T-cell (primary cell): ENCODE data around the gene LRRFIP1. TPM values are rescaled to one million over a fixed set of nuclear protein-coding genes. Genes with fewer than 3 reads are reported as not detected.

Source experiments
- ATAC-seq, 4 experiments: fragments of 200-7000 bp in 3 of 4; fragments of 150-1000 bp in 1 of 4; cut with Tn5 transposase; replicated peaks in 1 of 4; 1 replicate in 3 of 4; 2 replicates in 1 of 4; pipeline ENCODE4 v1.10.0; 2021; ENCODE audit warnings: moderate library complexity in 3 of 4, mild to moderate bottlenecking in 2 of 4, moderate number of reproducible peaks in 1 of 4
- CTCF ChIA-PET, 2 donors: fragments of 300-600 bp; sonication (Branson Sonifier 250); formaldehyde crosslinking; loops; one replicate each; lab custom pipeline; 2022; ENCODE audit warnings: antibody characterized with exemption in 2 of 2; lab: Charles Lee
- POLR2A ChIA-PET, 2 donors: fragments of 300-600 bp; sonication (Branson Sonifier 250); formaldehyde crosslinking; loops; one replicate each; lab custom pipeline; 2022; ENCODE audit warnings: antibody characterized with exemption in 2 of 2; lab: Charles Lee
- DNase-seq, 35 experiments: peaks; one replicate each; pipeline versions ENCODE4 v3.0.0 to v3.0.0-alpha.2; 2013 to 2023
- H3K27ac ChIP-seq: one replicate; pipeline ENCODE4 v1.5.1; 2013; ENCODE audit warnings: low read length
- H3K27me3 ChIP-seq, 2 experiments: replicated peaks in 1 of 2; 1 replicate in 1 of 2; 2 replicates in 1 of 2; pipeline versions ENCODE4 v1.6.1 to v1.7.0; 2013; ENCODE audit warnings: low read length in 1 of 2, mixed read lengths in 1 of 2; ENCODE audit not compliant: control insufficient read depth in 2 of 2, insufficient read depth in 2 of 2; ENCODE audit errors: extremely low read depth in 1 of 2
- H3K36me3 ChIP-seq, 2 donors: 1 replicate in 1 of 2; 2 replicates in 1 of 2; pipeline versions ENCODE4 v1.6.1 to v1.7.0; 2013; ENCODE audit warnings: low read length in 1 of 2; ENCODE audit not compliant: control insufficient read depth in 2 of 2, insufficient read depth in 1 of 2; ENCODE audit errors: extremely low read depth in 1 of 2
- H3K4me1 ChIP-seq, 2 experiments: 1 replicate in 1 of 2; 2 replicates in 1 of 2; pipeline versions ENCODE4 v1.6.1 to v1.7.0; 2013; ENCODE audit warnings: low read length in 2 of 2, mixed read lengths in 1 of 2; ENCODE audit not compliant: insufficient read depth in 2 of 2, control insufficient read depth in 1 of 2; ENCODE audit errors: extremely low read depth in 1 of 2
- H3K4me3 ChIP-seq, 2 donors: 1 replicate in 1 of 2; 2 replicates in 1 of 2; pipeline versions ENCODE4 v1.5.1 to v1.7.0; 2013; ENCODE audit warnings: mild to moderate bottlenecking in 2 of 2, low read length in 1 of 2, moderate library complexity in 1 of 2; ENCODE audit not compliant: control insufficient read depth in 1 of 2; ENCODE audit errors: extremely low read depth in 1 of 2
- H3K9me3 ChIP-seq: 2 replicates; pipeline ENCODE4 v1.7.0; 2013
- H3K27ac Mint-ChIP-seq, 2 donors: one replicate each; pipeline ENCODE4 v1.8.0; 2020 to 2021; ENCODE audit warnings: mild to moderate bottlenecking in 2 of 2, mixed read lengths in 2 of 2
- H3K27me3 Mint-ChIP-seq, 2 donors: one replicate each; pipeline ENCODE4 v1.8.0; 2021 to 2022; ENCODE audit warnings: mixed read lengths in 2 of 2
- H3K36me3 Mint-ChIP-seq: one replicate; pipeline ENCODE4 v1.8.0; 2021; ENCODE audit warnings: mixed read lengths
- H3K4me1 Mint-ChIP-seq, 3 donors: one replicate each; pipeline ENCODE4 v1.8.0; 2020 to 2022; ENCODE audit warnings: mixed read lengths in 3 of 3, mild to moderate bottlenecking in 1 of 3
- H3K4me3 Mint-ChIP-seq, 3 donors: one replicate each; pipeline ENCODE4 v1.8.0; 2020 to 2022; ENCODE audit warnings: mild to moderate bottlenecking in 3 of 3, mixed read lengths in 3 of 3, moderate library complexity in 3 of 3
- H3K9me3 Mint-ChIP-seq, 3 donors: one replicate each; pipeline ENCODE4 v1.8.0; 2020 to 2022; ENCODE audit warnings: mixed read lengths in 3 of 3
- WGBS: methylation state at CpG from one replicate; pipeline ENCODE4 v1.1.5; 2013; ENCODE audit warnings: missing lambda C conversion rate; ENCODE audit not compliant: insufficient coverage; 5-methylcytosine and 5-hydroxymethylcytosine counted together
- total RNA-seq, 35 experiments: library from RNA in 6 of 35; stranded (reverse) in 6 of 35; fragments of 120-200 nt in 1 of 35; gene quantifications; one replicate each; pipeline versions ENCODE4 v1.2.1 to v1.2.4 and lab custom pipeline; 2013 to 2026

The LRRFIP1 gene
- total RNA-seq, 5 donors from 2014 or later (not counting 1 experiment from before 2014, with no cell fraction given), result 105 to 170 (median 128) TPM

- peak overlapping the region in 1 of 2 donors; percentile 82 for H3K27ac Mint-ChIP-seq
These were observed 106.4 kb downstream of the LRRFIP1 start for GRCh38 chr2:237733677-237734300.

GRCh38 chr2:237734905-237735623 is 107.7 kb downstream of the LRRFIP1 start:
- Mint-ChIP-seq H3K27me3 (no peaks in the 10 kb centered on the region), H3K27ac (peak overlapping the region in 1 of 2 donors; percentile 58), H3K9me3 (no peaks in the 10 kb centered on the region), H3K36me3 (peaks cover 24% of the 10 kb centered on the region), H3K4me1 (peaks cover 53 to 69% (median 63%) of the 10 kb centered on the region in 3 donors), H3K4me3 (no peak overlapping the region)
- Histone ChIP-seq H3K36me3 (peaks cover 9 to 46% of the 10 kb centered on the region in 2 donors), H3K4me1 (peaks cover 0 to 38% of the 10 kb centered on the region in 2 experiments), H3K4me3 (no peak overlapping the region), H3K27ac (no peak overlapping the region), H3K27me3 (no peaks in the 10 kb centered on the region), H3K9me3 (no peaks in the 10 kb centered on the region)
- ChIA-PET POLR2A (interaction anchor here (0.6 to 1.0 kb wide), 2 partner anchors 38 to 102 kb away, joined by 3 read pairs; no protein-coding TSS in a partner anchor), CTCF (interaction anchor here (0.7 to 2.2 kb wide), 3 partner anchors 10 to 111 kb away, joined by 5 to 7 read pairs (median 6); no protein-coding TSS in a partner anchor)
- DNase-seq (no peak), ATAC-seq (no peak)
- WGBS, result 91% methylated on average over 20 of the region's 25 CpGs

More at GRCh38 chr2:237733677-237734300, 106.4 kb downstream of the LRRFIP1 start:
- peaks cover 24% of the 10 kb centered on the region for H3K36me3 Mint-ChIP-seq
- no peak overlapping the region for H3K4me3 Mint-ChIP-seq
- H3K27me3 Mint-ChIP-seq, result no peaks in the 10 kb centered on the region
- WGBS, result 100% methylated on average over 1 of the region's 13 CpGs
- ChIA-PET CTCF (interaction anchor here (0.6 to 2.2 kb wide), 6 partner anchors 12 to 221 kb away, joined by 3 to 12 read pairs (median 6); no protein-coding TSS in a partner anchor), POLR2A (interaction anchor here (0.6 to 1.3 kb wide), 4 partner anchors 20 to 60 kb away, joined by 3 to 4 read pairs (median 3); no protein-coding TSS in a partner anchor)
- DNase-seq (no peak), ATAC-seq (no peak)
- peaks cover 56 to 72% (median 62%) of the 10 kb centered on the region in 3 donors for H3K4me1 Mint-ChIP-seq
- Histone ChIP-seq H3K27me3 (no peaks in the 10 kb centered on the region), H3K4me3 (no peak overlapping the region), H3K4me1 (peaks cover 0 to 40% of the 10 kb centered on the region in 2 experiments), H3K36me3 (peaks cover 7 to 41% of the 10 kb centered on the region in 2 donors), H3K27ac (no peak overlapping the region), H3K9me3 (no peaks in the 10 kb centered on the region)
- H3K9me3 Mint-ChIP-seq, result no peaks in the 10 kb centered on the region

- DNase-seq (no peak), ATAC-seq (no peak)
- Histone ChIP-seq H3K4me1 (peaks cover 0 to 39% of the 10 kb centered on the region in 2 experiments), H3K27ac (no peak overlapping the region), H3K4me3 (no peak overlapping the region), H3K27me3 (no peaks in the 10 kb centered on the region), H3K36me3 (peaks cover 10 to 47% of the 10 kb centered on the region in 2 donors), H3K9me3 (no peaks in the 10 kb centered on the region)
- CTCF ChIA-PET, result interaction anchor here in 1 of 2 donors (1.0 kb wide), 1 partner anchor 10 kb away, joined by 4 read pairs; no protein-coding TSS in a partner anchor
- POLR2A ChIA-PET, result interaction anchor here in 1 of 2 donors (0.6 kb wide), 1 partner anchor 102 kb away, joined by 3 read pairs; no protein-coding TSS in a partner anchor
- no peaks in the 10 kb centered on the region for H3K27me3 Mint-ChIP-seq
- H3K9me3 Mint-ChIP-seq, result no peaks in the 10 kb centered on the region
- 100% methylated on average over 1 of the region's 8 CpGs for WGBS
- no peak overlapping the region for H3K4me3 Mint-ChIP-seq
- peaks cover 48 to 69% (median 62%) of the 10 kb centered on the region in 3 donors for H3K4me1 Mint-ChIP-seq
- H3K27ac Mint-ChIP-seq, result peak overlapping the region in 1 of 2 donors; percentile 4
- peaks cover 21% of the 10 kb centered on the region for H3K36me3 Mint-ChIP-seq
These were observed 108.4 kb downstream of the LRRFIP1 start for GRCh38 chr2:237735798-237736197.

- H3K27ac ChIP-seq, result no peak overlapping the region
- Mint-ChIP-seq H3K36me3 (peaks cover 16% of the 10 kb centered on the region), H3K27ac (peak overlapping the region; percentile 23 to 44), H3K4me1 (peaks cover 47 to 65% (median 58%) of the 10 kb centered on the region in 3 donors), H3K4me3 (no peak overlapping the region), H3K27me3 (no peaks in the 10 kb centered on the region), H3K9me3 (no peaks in the 10 kb centered on the region)
- ChIA-PET POLR2A (interaction anchor here in 1 of 2 donors (0.6 kb wide), 1 partner anchor 8 kb away, joined by 3 read pairs; no protein-coding TSS in a partner anchor), CTCF (interaction anchor here in 1 of 2 donors (1.0 kb wide), 1 partner anchor 9 kb away, joined by 4 read pairs; no protein-coding TSS in a partner anchor)
- H3K4me3 ChIP-seq, result no peak overlapping the region
- 96% methylated on average over 8 of the region's 13 CpGs for WGBS
- ATAC-seq, result no peak
- no peak for DNase-seq
- peaks cover 0 to 31% of the 10 kb centered on the region in 2 experiments for H3K4me1 ChIP-seq
- H3K9me3 ChIP-seq, result no peaks in the 10 kb centered on the region
- H3K36me3 ChIP-seq, result peaks cover 13 to 49% of the 10 kb centered on the region in 2 donors
- H3K27me3 ChIP-seq, result no peaks in the 10 kb centered on the region
These were observed 109.4 kb downstream of the LRRFIP1 start for GRCh38 chr2:237736783-237737182.

- H3K36me3 Mint-ChIP-seq, result peaks cover 16% of the 10 kb centered on the region
- Histone ChIP-seq H3K27ac (no peak overlapping the region), H3K4me3 (no peak overlapping the region), H3K36me3 (peaks cover 13 to 49% of the 10 kb centered on the region in 2 donors), H3K9me3 (no peaks in the 10 kb centered on the region), H3K27me3 (no peaks in the 10 kb centered on the region), H3K4me1 (peaks cover 0 to 29% of the 10 kb centered on the region in 2 experiments)
- ATAC-seq, result no peak
- H3K27me3 Mint-ChIP-seq, result no peaks in the 10 kb centered on the region
- POLR2A ChIA-PET, result interaction anchor here in 1 of 2 donors (0.6 kb wide), 1 partner anchor 8 kb away, joined by 3 read pairs; no protein-coding TSS in a partner anchor
- no peak for DNase-seq
- CTCF ChIA-PET, result no interaction called here
- peak overlapping the region in 1 of 2 donors; percentile 17 for H3K27ac Mint-ChIP-seq
- peaks cover 45 to 64% (median 57%) of the 10 kb centered on the region in 3 donors for H3K4me1 Mint-ChIP-seq
- no peak overlapping the region for H3K4me3 Mint-ChIP-seq
- 87% methylated on average over 3 of the region's 9 CpGs for WGBS
- no peaks in the 10 kb centered on the region for H3K9me3 Mint-ChIP-seq
These were observed 109.9 kb downstream of the LRRFIP1 start for GRCh38 chr2:237737196-237737865.
